ENCODE data around the gene REXO5. TPM values are rescaled to one million over a fixed set of nuclear protein-coding genes. Genes with fewer than 3 reads are reported as not detected.

Gene REXO5
- polyA plus RNA-seq, 1 donor (not counting 4 experiments of a cell fraction or from before 2014, with no cell fraction given): 2.6 TPM

- H3K27ac ChIP-seq (ENCODE audit: control insufficient read depth, insufficient read depth, low read length): no peak overlapping the region
- no peaks in the 10 kb centered on the region for H3K79me2 ChIP-seq (ENCODE audit: control insufficient read depth, insufficient read depth, low read length)
- TF ChIP-seq, protein P1, sequence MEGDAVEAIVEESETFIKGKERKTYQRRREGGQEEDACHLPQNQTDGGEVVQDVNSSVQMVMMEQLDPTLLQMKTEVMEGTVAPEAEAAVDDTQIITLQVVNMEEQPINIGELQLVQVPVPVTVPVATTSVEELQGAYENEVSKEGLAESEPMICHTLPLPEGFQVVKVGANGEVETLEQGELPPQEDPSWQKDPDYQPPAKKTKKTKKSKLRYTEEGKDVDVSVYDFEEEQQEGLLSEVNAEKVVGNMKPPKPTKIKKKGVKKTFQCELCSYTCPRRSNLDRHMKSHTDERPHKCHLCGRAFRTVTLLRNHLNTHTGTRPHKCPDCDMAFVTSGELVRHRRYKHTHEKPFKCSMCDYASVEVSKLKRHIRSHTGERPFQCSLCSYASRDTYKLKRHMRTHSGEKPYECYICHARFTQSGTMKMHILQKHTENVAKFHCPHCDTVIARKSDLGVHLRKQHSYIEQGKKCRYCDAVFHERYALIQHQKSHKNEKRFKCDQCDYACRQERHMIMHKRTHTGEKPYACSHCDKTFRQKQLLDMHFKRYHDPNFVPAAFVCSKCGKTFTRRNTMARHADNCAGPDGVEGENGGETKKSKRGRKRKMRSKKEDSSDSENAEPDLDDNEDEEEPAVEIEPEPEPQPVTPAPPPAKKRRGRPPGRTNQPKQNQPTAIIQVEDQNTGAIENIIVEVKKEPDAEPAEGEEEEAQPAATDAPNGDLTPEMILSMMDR (optimal IDR thresholded peaks at IDR 0.05 in 1 of 3, IDR thresholded peaks at IDR 0.05 in 1 of 3, conservative IDR thresholded peaks at IDR 0.05 in 1 of 3; ENCODE audit: extremely low read depth in 1 of 3, insufficient read depth in 2 of 3, low read length in 3 of 3): peak; percentile 94 to 98 (median 97)
- no peak for TF ChIP-seq EZH2 (IDR thresholded peaks at IDR 0.05; ENCODE audit: low read length)
- no peaks in the 10 kb centered on the region for H3K27me3 ChIP-seq (ENCODE audit: control insufficient read depth, extremely low read depth, insufficient read depth, low read length)
- no peaks in the 10 kb centered on the region for H3K4me1 ChIP-seq (ENCODE audit: control insufficient read depth, extremely low read depth, insufficient read depth, low read length)
- no peaks in the 10 kb centered on the region for H4K20me1 ChIP-seq (ENCODE audit: control insufficient read depth, extremely low read depth, insufficient read depth, low read length)
- H3K9me1 ChIP-seq (ENCODE audit: control insufficient read depth, extremely low read depth, insufficient read depth, low read length): no peaks in the 10 kb centered on the region
- dilution Hi-C loops (cut with MboI; ENCODE audit: extremely low pct_ligation_motif_present, low sequenced_read_pairs): no loop called here
- peak; percentile 33 for DNase-seq (ENCODE audit: low read depth, low spot score)
- H2AFZ ChIP-seq (ENCODE audit: control insufficient read depth, low read length): no peak overlapping the region
- H3K9ac ChIP-seq (ENCODE audit: control insufficient read depth, extremely low read depth, insufficient read depth, low read length): no peak overlapping the region
- no peaks in the 10 kb centered on the region for H3K36me3 ChIP-seq (ENCODE audit: control insufficient read depth in 2 of 2, extremely low read depth in 1 of 2, insufficient read depth in 2 of 2, low read length in 2 of 2)
- H3K4me3 ChIP-seq (ENCODE audit: control insufficient read depth in 2 of 3, extremely low read depth in 1 of 3, insufficient read depth in 2 of 3, low read depth in 1 of 3, low read length in 3 of 3): no peak overlapping the region
- H3K9me3 ChIP-seq (ENCODE audit: control insufficient read depth, low read depth, low read length): no peaks in the 10 kb centered on the region
- FAIRE-seq: peak; percentile 81
- no peak overlapping the region for H3K4me2 ChIP-seq (ENCODE audit: control insufficient read depth, extremely low read depth, insufficient read depth, low read depth, low read length)
Measured at GRCh38 chr16:20774703-20775362, 31.5 kb upstream of the REXO5 start.

DNA sequence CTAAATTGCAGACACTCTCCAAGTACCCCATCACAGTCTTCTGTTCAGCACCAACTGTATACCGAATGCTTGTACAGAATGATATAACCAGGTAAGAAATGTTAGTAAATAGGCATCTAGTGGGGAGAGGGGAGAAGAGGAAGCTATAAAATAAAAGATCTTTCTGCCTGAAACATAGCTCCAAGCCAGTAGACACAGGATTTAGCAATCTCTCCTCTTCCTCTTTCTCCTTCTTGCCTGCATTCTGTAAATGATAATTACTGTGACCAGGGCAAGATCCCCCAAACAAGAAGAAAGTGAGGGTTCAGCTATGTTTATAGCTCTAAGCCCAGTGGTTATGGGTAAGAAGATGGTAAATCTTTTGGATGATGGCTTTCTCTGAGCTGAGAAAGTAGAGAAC, 24.6 kb upstream of the REXO5 start:
- Histone ChIP-seq H3K27me3 (ENCODE audit: control insufficient read depth, extremely low read depth, insufficient read depth, low read length) (no peaks in the 10 kb centered on the region), H3K27ac (ENCODE audit: control insufficient read depth, insufficient read depth, low read length) (no peak overlapping the region), H3K79me2 (ENCODE audit: control insufficient read depth, insufficient read depth, low read length) (no peaks in the 10 kb centered on the region), H3K9me1 (ENCODE audit: control insufficient read depth, extremely low read depth, insufficient read depth, low read length) (no peaks in the 10 kb centered on the region), H3K9ac (ENCODE audit: control insufficient read depth, extremely low read depth, insufficient read depth, low read length) (no peak overlapping the region), H3K9me3 (ENCODE audit: control insufficient read depth, low read depth, low read length) (no peaks in the 10 kb centered on the region), H3K4me3 (ENCODE audit: control insufficient read depth in 2 of 3, extremely low read depth in 1 of 3, insufficient read depth in 2 of 3, low read depth in 1 of 3, low read length in 3 of 3) (no peak overlapping the region), H3K4me1 (ENCODE audit: control insufficient read depth, extremely low read depth, insufficient read depth, low read length) (no peaks in the 10 kb centered on the region), H3K36me3 (ENCODE audit: control insufficient read depth in 2 of 2, extremely low read depth in 1 of 2, insufficient read depth in 2 of 2, low read length in 2 of 2) (no peaks in the 10 kb centered on the region), H2AFZ (ENCODE audit: control insufficient read depth, low read length) (no peak overlapping the region), H4K20me1 (ENCODE audit: control insufficient read depth, extremely low read depth, insufficient read depth, low read length) (no peaks in the 10 kb centered on the region), H3K4me2 (ENCODE audit: control insufficient read depth, extremely low read depth, insufficient read depth, low read depth, low read length) (no peak overlapping the region)
- dilution Hi-C loops (cut with MboI; ENCODE audit: extremely low pct_ligation_motif_present, low sequenced_read_pairs): no loop called here
- TF ChIP-seq, protein P1 (optimal IDR thresholded peaks at IDR 0.05 in 1 of 3, IDR thresholded peaks at IDR 0.05 in 1 of 3, conservative IDR thresholded peaks at IDR 0.05 in 1 of 3; ENCODE audit: extremely low read depth in 1 of 3, insufficient read depth in 2 of 3, low read length in 3 of 3): no peak
- no peak for TF ChIP-seq EZH2 (IDR thresholded peaks at IDR 0.05; ENCODE audit: low read length)
- no peak for DNase-seq (ENCODE audit: low read depth, low spot score)
- no peak for FAIRE-seq
